Activated CD8-positive, alpha-beta memory T cell treated with anti-CD3 and anti-CD28 coated beads, Interleukin-2, amount 50 U/mL, for 4 hours (primary cell): Measurements from ENCODE around the gene RGPD4.
"Not testable (repeated sequence)": the region's sequence is repeated elsewhere in the genome, so short reads cannot be mapped to it uniquely, and the experiment has no call there.

ENCODE experiments used
- DNase-seq: peaks from one replicate; pipeline ENCODE4 v3.0.0-alpha.2; 2020

Gene RGPD4

DNA sequence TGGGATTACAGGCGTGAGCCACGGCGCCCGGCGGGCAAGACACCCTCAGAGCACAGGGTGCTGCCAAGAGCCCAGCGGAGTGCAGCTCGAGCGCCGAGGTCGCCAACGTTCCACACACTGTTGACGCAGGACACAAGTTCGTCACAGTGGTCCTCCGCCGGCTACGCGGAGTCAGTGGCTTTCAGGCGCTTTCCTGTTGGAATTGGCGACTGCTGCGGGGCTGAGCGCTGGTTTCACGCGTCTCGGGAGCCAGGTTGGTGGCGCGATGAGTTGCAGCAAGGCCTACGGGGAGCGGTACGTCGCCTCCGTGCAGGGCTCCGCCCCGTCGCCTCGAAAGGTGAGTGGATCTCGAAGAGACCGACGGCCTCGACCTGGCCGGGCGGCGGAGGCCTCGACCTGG, at the start of gene RGPD4:
Gene RGPD4, plus strand, starts transcription at position 144 of the 400 bp plus-strand sequence. Its CDS starts 122 bp downstream, at position 266.
- not testable (repeated sequence) for DNase-seq

DNA sequence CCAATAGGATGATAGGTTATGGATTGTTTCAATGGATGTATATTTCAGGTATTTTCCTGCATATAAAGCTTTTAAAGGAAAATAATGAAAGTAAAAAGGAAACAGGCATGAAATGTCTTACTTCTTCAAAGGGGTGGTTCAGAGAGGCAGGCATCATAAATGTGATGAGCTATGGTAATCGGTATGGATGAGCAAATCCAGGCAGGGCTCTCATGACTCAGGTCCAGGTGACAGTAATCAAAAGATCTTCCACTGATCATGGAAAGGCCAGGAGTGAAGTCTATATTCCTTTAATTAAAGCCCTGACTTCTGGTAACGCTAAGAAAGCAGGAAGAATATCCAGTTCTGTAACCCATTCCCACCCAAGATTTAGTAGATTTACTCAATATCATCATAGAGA, 48.7 kb upstream of the RGPD4 start:
- no peak for DNase-seq

DNA sequence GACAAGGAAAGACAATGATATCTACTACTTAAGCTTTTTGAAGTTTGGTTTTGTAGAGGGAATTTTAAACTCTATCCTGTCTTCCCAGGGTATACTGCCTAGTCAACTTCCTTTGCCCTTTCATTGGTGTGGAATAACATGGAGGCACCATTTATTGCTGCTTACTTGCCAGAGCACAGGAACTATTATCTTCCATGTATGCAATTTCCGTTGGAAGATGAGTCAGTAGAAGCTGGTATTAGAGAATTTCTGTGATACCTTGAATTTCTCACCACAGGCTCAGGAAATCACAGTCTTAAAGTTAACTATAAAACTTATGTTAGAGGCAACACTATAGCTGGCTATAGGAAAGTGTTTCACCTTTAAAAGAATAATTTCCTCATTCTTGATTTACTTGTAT, 40.9 kb upstream of the RGPD4 start:
- DNase-seq: no peak

DNA sequence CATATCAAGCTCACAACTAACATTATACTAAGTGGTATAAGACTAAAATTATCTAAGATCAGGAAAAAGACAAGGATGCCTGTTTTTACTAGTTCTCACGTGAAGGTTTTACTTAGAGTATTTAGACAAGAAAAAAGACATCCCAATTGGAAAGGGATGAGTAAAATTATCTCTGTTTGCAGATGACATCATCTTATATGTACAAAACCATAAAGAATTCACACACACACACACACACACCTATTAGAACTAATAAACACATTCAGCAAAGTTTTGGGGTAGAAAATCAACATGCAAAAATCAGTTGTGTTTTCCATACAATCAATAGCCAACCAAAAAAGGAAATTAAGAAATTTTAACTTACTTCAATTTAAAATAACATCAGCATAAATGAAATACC, 35.9 kb upstream of the RGPD4 start:
- DNase-seq: no peak

DNA sequence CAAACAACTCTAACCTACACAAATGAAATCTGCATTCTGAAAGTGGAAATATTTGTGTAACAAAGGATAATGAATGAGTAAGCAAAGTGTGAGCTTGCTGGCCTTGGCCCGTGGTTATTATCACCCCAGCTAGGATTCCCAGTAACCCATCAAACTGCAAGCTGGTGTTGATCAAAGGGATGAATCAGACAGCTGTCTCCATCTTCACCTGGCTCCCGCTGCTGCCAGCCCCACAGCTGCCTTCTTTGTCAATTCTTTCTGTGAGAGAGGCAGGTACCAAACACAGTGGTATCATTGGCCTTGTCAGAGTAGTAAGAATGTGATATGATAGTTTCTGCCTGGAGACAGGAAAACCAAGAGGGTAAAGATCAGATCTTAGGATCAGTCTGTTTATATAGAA, 25.2 kb upstream of the RGPD4 start:
- no peak for DNase-seq

DNA sequence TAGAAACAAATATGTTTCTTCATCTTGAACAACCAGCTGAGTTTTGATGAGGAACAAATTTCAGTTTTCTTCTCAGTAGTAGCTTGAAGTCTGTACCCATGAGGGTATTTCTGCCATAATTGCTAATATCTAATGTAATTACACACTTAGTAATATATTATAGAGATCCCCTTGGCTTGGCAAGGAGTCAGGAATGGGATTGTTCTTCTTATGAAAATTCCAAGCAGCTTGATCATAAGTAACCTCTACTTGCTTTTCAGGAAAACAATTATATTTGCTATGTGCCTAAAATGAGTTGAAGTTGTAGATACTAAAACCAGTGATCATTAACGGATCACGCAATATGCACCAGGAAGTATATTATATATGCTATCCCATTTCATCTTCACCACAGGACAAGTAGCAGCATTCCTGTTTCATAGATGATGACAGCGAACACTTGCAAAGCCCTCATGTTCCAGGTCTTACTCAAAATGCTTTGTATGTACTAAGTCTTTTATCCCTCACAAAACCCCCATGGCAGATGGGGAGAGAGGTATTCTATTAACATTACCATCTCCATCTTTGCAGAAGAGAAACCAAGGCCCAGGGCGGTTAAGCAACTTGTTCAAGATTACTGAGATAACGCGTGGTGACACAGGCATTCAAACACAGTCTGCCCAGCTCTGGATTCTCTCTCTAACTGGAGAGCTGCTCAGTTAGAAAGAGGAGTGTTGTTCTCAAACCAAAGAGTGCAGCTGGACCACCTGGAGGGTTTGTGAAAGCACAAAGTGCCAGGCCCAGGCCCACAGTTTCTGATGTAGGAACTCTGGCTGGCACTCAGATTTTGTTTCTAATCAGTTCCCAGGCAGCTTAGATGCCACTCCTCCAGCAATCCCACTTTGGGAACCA, 21.8 kb upstream of the RGPD4 start:
- DNase-seq: no peak

DNA sequence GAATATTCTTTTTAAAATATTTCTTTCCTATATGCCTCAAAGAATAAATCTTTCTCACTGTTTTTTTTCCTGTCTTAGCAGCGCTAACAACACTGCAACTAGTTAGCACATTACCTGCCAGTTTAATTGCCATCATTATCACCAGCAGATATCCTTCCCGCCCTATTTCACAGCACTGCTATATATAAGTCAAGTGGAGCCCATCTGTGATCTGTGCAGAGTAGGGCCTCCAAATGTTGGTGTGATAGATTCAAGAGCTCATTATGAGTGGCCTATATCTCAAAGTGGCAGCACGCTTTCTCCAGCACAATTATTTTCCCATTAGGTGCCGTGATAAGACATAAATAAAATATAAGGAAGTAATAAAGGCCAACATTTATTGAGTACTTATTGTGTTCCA, 19.8 kb upstream of the RGPD4 start:
- DNase-seq: no peak

DNA sequence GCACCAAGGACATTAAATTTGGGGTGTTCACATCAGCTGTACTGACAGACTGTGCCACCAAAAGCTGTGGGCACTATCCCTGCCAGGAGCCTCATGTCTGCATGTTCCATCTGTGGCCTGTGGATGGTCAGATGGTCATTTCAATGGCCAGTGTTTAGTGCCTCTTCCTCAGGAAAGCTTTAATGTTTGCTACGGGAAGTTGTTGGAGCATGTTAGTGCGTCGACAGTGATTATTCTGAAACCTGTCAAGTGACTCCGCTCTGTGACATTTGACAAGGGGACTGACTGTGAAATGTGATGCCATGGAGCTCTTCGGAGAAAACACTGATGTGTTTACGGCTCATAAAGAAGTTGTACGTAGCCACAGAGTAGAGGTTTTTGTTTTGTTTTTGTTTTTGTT, 18.7 kb upstream of the RGPD4 start:
- DNase-seq: no peak

DNA sequence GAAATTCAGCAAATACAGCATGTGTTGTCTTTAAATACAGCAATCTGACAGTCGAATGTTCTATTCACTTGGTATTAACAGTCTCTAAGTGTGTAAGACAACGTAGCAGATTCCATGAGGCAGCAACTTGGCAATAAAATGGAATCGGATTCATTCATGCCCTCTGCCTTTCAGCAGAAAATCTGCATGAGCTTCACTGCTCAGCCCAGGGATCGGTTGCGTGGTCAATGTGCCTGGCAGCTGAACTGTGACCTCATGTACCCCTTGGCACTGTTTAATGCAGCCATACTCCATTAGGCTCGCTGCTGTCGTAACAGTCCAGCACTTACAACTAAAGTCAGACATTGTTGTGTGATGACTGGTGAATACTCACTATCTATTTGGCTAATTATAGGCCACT, 17.7 kb upstream of the RGPD4 start:
- no peak for DNase-seq

DNA sequence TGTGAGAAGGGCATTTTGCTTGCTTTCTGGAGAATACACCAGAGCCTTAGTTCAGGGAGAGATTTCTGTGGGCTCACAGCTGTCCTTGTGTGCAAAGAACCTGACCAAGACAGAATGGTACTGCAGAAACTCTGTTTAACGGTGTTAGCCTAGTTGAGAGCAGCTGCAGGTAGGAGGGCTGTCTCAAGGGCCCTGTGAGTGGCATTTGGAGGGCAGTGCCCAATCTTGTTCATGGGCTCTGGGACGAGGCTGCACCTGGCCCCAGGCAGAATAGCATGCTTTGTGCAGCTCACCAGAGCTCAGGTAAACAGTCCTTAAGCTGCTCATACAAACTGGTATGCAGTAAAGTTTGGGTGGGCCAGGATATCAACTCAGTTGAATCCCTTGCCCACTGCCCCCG, 16.9 kb upstream of the RGPD4 start:
- no peak for DNase-seq

DNA sequence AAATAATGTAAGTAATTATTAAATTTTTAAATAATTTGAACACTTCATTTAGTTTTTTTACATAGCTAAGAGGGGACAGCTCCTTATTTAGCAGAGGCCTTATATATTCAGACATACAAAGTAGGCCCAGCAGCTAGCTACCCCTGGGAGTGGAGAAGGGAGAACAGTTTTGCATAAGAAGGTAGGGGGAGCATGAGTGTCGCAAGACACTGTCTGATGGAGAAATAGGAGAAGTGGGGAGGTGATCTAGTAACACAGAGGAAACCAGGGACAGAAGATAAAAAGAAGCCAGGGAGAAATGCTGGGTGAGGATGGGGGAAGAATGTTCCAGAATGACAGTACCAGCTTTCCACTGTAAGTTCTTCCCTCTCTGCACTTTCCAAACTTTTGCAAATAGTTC, 16.0 kb upstream of the RGPD4 start:
- DNase-seq: no peak

DNA sequence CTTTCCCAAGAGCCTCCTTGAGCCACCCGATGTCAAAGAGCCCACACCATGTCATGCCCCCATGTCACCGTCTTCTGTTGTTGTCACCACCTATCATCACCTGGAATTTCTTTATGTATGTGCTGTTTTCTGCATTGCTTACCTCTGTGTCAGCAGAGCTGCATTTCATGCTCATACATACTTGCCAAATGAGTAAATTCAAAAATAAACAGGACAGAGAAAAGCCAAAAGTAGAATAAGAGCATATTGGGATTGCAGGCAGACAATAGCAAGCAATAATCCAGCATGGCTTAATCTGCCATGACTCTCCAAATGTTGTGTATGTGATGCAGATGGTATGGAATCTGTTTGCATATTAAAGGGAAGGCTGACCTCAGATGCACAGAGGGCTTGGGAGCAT, 15.3 kb upstream of the RGPD4 start:
- DNase-seq: no peak

DNA sequence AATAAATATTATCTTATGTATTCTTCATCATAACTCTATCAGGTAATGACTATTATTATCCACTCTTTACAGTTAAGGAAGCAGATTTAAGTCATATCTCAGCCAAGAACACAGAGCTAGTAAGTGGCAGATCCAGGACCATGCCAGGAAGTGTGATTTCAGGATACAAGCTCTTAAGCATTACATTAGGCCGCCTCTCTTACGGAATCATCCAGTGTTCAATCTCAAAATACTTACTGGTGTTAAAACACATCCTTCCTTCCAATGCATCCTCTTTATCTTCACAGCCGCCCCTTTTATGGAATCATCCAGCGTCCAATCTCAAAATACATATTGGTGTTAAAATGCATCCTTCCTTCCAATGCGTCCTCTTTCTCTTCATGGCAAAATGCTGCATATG, 14.7 kb upstream of the RGPD4 start:
- no peak for DNase-seq

DNA sequence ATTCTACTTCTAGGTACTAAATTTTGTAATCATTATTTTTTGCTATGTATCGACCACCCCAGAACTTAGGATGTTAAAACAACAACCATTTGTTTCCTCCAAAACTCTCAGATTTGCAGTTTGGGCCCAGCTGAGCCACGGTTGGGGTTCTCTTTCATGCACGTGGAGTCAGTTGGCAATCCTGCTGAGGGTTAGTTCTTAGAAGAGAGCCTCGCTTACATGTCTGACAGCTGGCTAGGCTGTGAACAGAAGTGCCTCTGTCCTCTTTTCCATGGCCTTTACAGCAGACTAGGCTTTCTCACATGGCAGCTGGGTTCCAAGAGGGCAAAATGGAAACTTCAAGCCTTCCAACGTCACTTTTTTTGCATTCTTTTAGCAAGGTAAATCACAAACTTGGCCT, 9.3 kb upstream of the RGPD4 start:
- no peak for DNase-seq

DNA sequence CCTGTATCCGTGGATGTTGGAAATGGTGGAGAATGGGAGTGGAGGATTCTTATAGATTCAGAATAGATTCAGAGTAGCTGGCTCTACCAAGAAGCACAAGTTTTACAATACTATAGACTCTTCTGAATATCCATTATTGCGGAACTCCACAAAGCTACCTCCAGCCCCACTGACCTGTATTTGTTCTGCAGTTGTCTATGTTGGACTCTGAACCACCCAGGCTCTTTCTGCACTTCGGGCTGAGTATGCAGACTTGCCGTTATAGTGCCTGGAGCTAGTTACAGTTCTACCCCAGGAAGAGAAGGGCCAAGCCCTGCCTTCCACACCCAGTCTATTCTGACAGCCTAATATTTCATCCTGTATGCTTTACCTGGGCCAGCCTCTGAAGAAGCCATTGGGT, 4.4 kb upstream of the RGPD4 start:
- no peak for DNase-seq

DNA sequence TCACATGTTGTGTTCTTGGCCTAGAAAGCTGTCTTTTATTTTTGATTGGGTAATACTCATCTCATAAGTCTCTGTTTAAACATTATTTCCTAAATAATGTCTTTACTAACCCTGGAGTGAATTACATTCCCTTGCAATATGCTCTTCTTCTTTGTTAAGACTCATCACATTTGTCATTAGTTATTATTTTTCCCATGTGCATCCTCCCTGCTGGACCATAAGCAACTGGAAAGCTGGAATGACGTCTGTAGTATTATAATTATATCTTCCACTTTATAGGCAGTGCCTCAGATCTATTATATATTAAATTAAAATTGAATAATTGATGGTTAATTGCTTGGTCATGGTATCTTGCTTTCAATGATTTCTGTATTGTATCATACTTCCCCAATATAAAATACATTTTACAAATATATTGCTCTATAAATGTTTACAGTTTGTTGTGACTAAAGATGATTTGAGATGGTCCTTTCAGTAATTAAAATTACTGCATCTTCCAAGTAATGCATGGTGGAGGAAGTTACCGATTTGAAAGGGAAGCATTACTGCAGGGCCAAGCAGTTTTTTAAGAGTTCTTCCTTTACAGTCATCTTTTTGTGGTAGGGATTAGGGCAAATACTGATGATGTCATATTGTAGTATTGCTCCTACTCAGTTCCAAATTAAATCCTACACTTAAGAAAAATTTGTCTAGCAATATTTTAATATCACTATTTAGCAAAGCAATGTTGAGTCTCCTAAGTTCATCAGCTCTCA, 2.1 kb upstream of the RGPD4 start:
- DNase-seq: no peak

DNA sequence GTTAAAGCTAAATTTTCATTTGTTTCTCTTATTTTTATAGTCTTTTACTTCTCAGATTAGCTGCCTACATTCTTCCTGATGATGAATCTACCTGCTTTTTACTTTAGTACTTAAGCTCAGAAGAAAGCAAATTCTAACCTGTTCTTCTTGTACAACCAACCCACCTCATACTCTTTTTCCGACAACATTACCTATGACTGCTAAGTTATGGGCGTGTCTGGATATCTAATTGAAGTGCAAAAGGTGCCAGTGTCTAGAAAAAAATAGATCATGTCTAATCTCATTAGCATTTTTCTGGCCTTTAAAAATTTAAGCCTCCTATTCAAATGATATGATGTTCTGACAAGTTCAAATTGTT, 1.5 kb upstream of the RGPD4 start:
- no peak for DNase-seq

DNA sequence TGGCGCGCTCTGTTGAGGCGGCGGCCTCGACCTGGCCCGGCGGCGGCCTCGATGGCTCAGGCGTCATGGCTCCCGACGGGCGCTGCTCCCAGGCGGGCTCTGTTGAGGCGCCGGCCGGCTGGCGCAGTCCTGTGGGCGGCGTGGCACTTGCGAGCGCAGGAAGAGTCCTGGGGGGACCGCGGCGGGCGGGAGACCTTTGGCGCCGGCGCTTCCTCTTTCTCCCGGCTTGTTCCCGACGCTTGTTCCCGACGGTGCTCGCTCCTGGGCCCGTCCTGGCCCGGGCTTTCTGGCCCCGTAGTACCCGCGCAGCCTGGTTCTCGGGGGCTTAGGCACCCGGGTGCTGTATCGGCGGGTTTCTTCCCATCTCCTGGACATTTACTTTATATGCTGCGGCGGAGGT, 2.8 kb downstream of the RGPD4 start:
- DNase-seq: not testable (repeated sequence)

DNA sequence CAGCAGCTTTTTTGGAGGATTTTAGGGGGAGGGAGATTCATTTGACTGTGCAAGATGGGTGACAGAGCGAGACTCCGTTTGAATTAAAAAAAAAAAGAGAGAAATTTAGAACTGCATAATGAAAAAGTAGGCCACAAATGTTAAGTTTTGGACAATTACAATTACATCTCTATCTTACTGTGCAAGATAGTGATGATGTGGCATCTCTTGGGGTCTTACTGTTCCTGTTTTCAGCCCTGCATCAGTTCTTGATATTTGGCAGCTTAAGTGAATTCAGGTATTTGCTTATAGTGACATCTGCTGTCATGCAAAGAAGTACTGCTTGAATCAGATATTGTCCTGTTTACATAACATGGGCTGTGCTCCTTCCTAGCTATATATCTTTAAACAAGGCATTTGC, 6.5 kb downstream of the RGPD4 start:
- DNase-seq: not testable (repeated sequence)

DNA sequence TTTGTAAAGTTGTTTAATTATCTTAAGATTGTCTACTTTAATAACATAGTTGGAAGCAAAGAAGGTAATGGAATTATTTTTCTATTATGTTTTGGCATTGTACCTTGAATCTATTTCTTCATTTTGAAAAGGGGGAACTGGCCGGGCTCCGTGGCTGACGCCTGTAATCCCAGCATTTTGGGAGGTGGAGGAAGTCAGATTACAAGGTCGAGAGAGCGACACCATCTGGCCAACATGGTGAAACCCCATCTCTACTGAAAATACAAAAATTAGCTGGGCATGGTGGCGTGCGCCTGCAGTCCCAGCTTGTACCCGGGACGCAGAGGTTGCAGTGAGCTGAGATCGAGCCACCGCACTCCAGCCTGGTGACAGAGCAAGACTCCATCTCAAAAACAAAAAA, 6.9 kb downstream of the RGPD4 start:
- DNase-seq: not testable (repeated sequence)

DNA sequence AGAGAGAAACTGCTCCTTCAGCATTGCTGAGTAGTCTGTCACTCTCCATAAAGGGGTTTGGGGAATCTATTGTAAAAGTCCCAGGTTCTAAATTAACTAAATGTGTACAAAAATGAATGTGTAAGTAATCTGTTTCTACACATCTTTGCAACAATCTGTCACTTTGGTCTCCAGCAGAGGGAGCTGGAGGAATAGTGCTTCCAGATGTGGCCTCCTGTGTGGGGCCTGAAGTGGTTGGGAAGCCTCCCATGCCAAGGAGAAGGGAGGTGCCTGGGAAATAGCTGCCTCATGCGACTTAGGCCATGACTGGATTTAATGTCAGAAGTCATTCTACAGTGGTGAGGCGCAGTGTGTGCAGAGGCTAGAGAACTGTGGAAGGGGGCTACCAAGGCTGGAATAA, 89.4 kb downstream of the RGPD4 start:
- DNase-seq: not testable (repeated sequence)

DNA sequence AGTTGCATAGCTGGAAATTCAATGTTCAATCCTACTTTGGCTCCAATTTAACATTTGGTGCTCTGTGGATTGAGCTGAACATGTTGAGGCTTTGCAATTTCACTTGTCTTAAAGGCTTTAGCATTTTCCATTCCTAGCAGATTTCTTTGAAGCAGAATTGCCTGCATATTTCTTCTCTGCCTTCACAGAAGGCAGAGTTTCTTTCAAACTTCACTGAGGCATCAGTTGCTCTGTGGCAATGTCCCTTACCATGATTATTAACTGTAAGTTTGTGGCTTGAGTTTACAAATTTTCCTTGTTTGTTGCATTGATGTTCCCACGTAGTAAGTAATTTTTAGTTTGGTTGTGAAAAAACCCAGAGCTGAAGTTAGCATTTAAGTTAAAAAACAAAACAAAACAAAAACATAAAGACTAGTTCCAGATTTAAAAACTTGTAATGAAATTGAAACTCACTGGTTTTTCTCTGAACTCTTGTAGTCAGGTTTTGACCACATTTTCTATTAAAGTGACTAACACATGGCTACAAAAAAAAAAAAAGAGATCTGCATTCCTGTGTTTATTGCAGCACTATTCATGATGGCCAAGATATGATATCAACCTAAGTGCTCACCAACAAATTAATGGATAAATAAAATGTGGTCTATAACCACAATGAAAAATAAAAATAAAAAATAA, 90.1 kb downstream of the RGPD4 start:
- not testable (repeated sequence) for DNase-seq

DNA sequence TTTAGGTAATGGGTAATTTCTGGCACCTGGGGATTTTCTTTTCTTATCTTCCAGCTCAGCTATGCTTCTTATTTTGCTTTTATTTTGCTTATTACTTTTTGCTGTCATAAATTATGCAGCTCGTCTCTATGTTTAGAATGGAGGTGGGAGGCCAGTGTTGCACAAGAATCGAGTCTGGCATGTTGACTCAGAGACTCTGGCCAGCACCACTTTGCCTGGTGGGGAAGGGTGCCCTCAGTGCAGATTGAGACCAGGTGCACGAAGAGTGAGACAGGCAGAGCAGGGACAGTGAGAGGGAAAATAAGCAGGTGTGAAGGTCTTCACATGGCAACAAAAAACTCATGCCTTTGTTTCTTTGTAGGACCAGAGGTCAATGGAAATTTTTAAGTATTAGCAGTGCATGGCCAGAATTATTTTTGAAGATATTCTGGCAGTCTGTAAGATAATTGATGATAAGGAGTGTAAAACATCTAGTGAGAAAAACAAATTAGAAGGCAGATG, 100.4 kb downstream of the RGPD4 start:
- no peak for DNase-seq

DNA sequence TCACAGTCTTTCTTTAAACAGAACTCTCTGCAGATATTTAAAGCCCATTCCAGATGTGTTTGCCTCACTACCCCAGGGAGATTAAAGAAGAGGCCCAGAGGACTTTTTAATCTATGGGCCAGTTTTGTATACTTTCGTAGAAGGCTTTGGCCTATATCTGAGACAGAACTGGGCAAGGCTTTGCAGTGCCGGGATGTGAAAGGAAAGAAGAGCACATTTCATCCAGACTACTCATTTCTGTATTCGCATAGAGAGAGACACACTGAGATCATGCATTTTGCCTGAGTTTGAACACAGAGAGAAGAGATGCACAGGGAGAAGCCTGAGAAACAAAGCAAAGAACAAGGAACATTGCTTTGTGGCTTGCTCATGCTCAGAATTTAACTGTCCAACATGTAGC, 104.7 kb downstream of the RGPD4 start:
- no peak for DNase-seq
